RKO (cell line): Measurements from ENCODE around the gene PRKCH.

Source experiments
- DNase-seq: peaks from one replicate; pipeline ENCODE4 v3.0.0-alpha.2; 2016; ENCODE audit warnings: low spot score

PRKCH gene

DNA sequence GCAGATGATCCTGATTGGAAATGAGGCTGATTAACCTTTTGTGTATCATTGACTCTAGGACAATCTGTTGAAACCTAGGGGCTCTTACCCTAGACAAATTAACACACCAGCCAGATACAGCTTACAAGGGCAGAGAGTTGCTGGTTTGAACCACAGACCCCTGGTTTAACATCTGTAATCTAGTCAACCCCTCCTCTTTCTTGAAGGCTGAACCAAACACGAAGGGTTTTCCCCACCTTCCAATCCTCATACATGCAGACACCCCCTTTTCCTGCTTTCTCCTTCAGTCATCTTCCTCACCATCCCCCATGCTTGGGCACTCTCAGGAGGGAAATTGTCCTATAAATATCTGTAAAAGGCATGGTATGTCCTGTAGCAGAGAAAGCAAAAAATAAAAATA is 247.9 kb downstream of the PRKCH start:
- no peak for DNase-seq

DNA sequence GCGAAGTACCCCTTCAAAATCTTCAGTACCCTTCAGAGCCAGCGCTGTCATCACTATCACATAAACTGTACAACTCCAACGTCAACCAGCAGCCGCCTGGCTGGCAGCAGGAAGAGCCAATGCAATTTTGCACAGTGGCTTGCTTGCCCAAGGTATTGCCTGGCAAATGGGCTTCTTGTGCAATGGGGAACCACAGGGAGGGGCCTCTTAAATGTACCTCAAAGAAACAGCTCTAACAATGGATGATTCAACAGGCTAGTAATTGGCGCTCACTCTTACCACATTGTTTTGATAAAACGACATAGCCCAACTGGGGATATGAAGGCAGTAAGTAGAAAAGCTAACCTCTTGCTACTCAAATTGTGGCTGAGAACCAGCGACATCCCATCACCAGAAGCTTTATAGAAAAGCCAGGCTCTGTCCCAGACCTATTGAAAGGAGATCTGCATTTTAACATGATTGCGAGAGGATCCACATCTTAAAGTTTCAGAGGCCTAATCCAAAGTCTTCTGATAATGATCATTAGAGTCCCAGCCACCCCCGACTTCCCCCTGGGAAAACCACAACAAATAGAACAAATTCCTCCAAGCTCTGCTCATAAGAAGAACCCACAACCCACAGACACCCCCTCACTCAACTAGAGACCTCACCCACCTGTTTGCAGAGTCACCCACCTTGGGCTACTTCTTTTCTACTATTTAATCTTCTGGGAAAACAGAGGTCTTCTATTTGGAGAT is 248.6 kb downstream of the PRKCH start:
- no peak for DNase-seq

DNA sequence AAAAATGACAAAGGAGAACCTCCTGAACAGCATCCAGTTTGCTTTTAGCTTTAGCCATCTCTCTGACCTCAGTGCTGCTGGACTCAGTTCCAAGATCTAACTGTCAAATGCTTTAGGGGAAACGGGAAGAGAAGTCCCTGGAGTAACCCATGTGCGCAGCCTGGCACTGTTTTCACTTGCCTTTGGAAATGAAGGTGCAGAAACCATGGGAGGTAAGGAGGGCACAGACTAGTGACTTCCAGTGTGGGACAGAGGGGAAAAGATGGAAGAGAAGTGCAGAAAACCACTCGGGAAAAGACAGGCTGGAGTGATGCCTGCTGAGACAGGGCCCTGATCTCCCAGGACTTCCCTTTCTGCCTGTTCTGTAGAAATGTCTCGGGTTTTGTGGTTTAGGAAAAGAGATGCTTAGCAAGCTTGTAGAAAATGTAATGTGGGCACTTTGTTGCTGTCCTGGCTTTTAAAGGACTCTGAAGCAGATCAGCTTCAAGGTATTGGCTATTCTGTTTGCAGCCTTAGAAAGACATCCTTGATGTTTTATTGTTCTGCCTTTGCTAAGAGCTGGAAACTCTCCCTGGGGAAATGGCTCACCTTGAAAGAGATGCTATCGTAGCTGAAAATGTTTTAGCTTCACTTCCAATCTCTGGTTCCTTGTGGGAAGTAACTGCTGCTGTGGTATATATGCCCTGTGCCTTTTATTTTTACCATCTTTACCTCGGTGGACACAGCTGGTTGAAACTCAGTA is 249.3 kb downstream of the PRKCH start:
- no peak for DNase-seq

DNA sequence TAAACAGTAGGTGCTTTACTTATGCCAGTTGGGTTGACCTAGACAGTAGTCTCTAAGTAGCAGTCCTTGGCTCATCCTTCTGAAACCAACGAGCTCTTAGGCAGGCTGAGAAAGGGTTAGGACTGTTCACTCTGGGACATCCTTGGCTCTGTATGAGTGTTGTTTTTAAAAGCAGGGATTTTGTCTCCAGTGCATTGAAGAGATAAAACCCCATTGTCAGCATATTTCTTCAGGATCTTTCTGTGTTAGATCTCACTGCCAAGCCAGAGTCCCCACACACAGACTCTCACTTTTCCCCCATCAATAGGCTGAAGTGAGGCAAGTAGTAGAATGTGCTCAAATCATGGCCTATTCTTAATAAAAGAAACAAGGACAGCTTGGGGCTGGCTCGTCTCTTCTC is 250.5 kb downstream of the PRKCH start:
- DNase-seq: no peak

DNA sequence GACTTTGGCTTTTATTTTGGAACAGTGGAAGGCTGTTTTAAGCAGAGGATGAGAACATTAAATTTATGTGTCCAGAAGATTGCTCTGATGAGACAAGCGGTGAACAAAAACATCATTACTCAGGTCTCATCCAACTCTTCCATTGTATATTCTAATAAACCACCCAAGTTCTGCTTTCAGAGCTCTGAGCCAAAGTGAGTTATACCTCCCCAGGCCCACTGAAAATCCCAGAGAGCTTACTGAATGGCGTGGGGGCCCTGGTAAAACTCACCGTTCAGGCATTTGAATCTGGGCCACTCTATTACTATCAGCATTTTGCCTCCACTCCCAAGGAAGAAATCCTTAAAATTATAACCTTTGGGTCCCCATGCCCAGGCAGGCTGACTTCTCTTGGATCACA is 251.9 kb downstream of the PRKCH start:
- no peak for DNase-seq

DNA sequence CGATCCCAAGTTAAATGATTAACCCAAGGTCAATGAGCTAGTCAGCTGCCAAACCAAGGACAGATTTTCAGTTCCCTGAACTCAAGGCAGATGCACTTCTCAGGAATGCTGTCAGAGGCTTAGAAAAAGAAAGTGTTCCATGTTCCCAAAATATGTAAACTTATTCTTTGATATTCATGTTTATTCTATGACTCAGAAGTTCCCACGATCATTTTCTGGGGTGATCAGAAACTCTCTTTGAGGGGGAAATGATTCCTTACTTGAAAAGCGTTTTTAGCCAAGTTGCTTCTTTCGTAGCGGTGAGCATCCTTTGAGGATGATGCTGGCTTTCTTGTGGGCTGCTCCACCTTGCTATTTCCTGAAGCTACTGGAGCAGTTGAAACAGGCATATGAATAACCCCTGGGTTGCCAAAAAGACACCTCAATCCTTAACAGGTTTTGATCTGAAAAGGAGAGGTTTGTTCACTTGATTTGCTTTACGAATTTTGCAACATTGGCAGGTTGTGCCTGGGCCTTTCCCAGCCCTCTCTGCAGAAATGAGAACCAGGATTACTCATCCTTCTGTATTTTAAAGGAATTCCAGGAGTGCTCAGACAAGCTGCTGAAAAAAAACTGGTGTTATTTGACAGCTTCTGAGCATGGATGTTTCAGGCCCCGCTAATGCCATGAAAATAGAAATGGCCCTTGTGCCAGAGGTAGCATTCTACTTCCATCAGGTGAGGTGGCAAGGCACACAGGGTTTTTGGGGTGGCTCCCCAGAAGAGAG is 252.6 kb downstream of the PRKCH start:
- DNase-seq: no peak

DNA sequence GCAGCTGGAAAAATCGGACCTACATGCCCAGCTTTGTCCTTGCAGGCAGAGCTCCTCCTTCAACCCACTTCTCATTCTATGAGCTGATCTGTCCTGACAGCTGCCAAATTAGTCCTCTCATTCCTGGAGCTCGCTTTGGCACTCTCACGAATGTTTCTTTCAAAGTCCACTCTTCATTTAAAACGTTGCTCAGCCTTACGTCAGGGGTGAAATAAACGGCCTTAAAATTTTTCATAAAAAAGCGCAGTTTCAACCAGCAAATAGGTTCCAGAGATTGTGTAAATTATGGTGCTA is 253.1 kb downstream of the PRKCH start:
- no peak for DNase-seq

DNA sequence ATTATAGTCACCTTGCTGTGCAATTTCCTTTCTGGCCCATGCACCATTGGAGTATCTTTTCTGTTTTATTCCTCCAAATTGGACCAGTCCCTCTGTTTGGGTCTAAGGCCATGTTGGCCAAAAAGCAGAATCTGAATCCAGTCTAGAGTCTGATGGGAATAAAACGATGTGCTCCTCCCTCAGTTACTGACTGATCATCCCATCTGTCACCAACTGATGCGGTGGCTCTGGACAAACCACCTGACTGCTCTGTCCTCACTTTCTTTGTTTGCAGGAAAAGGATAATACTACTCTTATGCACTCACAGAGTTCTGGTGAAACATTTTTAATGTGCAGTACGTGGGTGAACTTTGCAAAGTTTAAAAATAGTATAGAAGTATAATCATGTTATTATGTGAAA is 253.7 kb downstream of the PRKCH start:
- DNase-seq: no peak

DNA sequence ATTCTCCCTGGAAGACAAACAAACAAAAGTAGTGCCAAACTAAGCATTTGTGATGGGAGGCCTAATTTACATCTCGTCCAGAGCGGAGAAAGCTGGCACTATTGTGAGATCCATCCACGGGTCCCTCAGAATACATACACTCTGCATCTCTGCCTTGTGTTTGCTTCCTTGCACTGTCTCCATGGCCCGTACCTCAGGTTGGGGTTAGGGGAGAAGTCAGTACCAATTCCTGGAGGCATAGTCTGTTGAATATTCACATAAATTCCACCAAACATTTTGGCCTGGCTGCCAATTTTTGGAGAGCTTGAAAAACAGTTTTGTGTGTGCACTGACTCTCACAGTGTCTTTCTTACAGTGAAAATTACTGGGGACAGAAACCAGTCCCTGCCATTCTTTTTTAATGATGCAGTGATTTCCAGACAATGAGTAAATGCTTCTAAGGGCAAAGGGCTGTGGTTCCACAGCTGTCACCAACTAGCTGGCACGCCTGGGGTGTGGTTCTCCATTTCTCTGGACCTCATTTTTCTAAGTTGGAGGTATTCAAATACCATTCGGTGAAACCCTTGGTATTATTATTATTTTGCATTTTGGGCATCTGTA is 254.3 kb downstream of the PRKCH start:
- DNase-seq: no peak

DNA sequence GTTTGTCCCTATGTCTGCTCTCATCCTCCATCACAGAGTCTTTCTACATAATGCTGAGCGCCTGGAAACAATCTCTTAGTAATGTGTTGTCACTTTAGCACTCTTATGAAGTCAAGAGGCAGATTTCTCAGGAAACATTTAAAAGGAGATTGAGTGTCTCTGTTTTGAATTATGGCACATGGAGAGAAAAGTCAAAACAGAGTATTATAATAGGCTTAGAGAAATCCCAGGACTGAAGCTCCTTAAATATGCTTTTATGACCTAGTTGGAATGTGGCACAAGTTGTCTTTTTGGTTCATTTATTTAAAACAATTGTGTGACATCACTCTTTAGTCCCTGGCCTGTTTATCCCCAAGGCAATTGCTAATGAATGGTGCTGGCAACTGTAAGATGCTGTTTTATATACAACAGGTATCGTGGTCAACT is 256.1 kb downstream of the PRKCH start:
- no peak for DNase-seq

DNA sequence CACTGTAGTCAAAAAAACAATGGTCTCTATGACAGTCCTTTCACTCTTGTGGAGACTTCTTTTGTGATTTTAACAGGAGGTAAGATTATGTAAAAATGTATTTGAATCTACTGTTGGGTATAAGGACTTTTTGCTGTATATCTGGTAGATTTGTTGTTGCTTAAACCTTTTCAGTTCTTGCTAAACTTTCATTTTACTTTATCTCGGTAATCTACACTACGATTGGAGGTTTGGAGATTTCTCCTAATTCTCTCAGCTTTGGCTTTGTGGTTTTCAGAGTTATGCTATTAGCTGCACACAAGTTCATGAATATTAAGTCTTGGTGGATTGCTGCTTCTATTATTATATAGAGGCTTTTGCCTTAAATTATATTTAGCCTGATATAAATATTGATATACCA is 257.4 kb downstream of the PRKCH start:
- DNase-seq: no peak

DNA sequence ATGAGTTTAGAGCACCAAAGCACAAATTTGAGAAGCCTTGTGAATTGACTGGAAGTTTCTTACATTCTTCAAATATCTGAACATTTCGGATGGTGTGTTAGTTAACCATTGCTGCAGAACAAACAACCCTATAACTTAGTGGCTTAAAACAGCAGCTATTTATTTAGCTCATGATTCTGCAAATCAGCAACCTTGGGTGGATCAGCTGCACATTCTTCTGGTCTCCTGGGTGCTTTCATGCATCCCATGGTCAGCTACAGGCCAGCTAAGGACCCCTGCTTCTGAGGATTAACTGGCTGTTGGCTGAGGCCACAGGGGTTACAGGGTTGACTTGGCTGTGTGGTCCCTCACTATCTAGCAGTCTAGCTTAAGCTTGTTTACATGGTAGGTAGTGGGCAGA is 260.0 kb downstream of the PRKCH start:
- DNase-seq: no peak

DNA sequence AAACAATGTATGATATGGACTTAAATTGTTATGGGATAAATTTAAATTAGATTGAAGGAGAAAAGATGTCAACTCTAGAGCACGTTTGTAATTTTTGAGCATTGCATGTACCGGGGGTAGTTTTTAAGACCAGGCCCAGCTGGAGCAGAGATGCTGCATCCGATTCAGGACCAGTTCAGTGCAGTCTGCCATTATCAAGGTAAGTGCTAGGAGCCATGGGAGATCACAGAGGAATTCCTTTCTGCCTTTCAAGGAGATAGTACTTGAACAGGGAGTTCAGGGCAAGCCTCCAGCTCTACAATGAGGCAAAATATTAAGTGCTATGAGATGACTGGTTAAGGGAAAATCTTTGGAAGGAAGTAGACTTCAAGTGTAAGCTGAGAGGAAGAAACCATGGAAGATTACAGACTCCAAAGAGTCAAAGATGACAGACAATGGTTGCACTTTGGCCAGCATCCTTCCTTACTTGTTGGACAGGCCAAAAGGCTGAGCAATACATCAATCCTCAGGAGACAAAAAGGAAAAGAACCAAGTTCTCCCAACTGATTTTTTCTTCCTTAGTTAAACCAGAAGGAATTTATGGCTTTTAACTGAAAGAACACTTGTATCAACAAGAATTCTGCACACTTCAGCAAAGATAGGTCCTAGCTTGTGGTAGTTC is 260.7 kb downstream of the PRKCH start:
- DNase-seq: no peak

DNA sequence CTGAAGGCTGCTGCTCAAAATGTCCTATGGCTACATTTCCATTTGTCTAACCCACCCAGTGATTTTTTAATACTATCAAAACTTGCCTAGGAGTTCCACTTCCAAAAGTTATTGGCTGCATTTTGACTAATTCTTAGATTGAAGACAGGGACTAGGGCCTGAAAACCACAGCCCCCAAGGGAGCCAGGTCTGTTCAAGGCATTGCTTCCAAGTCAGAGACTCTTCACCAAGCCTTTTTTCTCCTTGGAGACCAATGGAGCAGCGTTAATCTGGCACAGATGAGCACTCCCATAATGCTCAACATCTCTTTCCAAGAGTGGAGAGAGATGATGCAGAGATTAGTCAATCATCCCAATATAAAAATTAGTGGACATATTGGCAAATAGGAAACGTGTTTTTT is 261.4 kb downstream of the PRKCH start:
- no peak for DNase-seq

DNA sequence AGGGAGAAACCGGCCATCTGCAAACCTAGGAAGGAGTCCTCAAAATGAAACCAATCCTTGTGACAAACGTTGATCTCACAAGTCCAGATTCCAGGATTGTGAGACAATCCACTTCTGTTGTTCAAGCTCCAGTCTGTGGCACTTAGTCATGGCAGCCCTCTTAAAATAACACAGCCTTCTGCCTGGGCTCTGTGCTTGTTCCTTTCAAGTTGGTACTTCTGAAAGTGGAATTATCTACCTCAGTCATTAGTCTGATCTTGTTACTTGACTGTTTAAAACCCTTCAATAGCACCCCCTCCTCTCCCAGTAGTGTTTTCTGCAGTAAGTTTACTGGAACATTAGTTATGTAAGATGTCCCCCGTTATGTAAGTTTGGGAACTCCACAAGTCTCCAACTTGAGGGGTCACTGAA is 263.0 kb downstream of the PRKCH start:
- peak; percentile 22 for DNase-seq

DNA sequence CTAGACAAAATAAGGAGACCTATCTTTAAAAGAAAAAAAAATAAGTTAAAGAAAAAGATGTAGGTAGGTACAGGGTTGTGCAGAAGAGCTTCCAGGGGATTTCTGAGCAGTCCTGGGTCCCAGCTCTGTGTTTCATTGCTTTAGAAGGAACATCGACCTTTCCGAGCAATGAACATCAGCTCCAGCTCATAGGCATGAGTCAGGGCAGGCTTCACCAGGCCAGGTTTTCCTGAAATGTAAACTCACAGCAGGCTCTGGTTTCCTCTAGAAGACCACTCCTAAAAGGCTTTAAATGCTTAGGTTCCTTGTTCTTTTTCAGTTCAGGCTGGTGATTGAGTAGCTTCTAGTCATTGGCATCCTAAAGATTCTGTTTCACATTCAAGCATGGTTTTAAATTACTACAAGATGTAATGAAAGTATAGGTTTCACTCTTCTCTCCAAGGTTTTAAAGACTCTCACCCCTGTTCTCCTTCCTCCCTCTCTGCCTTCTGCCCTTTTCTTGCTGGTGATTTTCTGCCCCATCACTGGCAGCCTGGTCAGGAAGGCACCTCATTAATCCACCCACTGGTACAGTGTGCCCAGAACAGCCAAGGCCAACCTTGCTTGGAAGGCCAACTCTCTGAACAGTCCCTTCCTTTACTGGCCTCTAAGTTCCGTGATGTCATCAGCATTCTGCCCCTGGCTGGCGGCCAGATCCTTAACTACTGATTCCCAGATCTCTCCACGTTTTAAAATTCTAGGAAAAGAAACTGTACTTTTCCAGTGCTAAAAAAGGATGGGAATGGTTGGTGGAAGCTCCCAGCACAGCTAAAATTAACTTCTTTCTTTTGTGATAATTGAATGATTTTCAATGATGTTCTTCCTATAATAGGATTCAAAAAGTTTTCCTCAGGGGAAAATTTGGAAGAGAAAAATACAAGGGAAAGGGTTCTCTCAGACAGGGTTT is 264.5 kb downstream of the PRKCH start:
- no peak for DNase-seq

DNA sequence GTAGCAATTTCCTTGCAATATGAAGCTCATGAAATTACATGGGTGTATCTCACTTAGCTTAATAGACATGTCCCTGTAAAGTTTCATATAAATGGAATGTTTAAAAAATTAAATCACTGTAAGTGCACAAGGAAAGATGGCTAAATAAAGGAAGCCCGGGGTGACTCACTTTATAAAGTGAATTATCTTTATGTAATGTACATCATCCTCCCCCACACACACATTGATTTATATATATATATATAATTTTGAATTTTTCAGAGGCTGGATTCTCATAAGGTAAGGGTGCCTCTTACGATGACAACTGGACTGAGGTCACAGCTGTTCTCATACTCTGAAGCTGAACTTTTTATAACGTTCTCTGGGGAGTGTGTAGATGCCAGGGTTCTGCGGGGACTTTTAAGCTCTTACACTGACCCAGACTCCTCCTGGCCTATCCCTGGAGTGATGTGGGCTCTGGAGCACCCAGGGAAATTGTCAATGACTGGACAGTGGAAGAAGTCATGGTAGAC is 265.2 kb downstream of the PRKCH start:
- no peak for DNase-seq

DNA sequence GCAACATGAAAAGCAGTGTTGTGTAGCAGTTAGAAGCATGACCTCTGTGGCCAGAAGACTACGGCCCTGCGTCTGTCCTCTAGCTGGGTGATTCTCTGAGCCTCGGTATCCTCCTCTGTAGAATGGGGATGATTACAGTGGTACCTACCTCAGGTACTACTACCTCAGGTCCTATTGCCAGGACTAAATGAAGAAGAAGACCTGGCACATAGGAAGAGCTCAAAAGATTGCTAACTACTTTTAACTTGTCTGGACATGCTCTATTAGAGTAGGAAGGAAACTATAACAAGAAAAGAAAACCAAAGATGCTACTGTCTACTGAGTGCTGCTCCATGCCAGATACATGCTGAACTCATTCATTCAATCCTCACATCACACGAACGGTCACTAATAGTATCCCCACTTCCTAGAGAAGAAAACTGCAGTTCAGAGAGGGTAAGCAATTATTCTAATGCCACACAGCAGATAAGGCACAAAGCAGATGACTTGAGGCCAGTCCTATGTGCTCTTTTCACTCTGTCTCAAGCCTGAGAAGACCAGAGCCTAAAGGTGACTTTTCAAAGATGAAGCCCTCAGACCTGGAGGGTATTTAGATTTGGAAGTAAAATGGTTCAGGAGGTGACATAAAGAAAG is 265.8 kb downstream of the PRKCH start:
- no peak for DNase-seq

DNA sequence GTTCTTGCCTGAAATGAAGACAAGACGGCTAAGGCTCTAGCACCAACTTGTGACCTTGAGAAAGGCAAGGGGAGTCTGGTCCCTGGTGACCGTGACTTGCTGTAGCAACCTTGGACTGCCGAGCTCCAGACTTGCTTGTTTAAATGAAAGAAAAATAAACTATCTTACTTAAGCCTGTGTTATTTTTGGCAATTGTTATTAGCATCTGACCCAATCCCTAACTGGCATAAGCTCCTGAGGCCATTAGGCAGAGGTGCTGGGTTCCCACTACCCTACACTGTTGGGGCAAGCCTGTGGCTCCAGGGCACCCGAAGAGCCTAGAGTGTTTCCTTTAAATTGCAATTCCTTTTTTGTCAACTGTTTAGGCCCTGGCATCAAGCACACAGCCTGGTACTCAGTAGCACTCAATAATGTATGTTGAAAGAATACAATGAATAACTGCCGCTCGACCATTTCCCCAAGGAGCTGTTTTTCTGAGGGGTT is 267.1 kb downstream of the PRKCH start:
- DNase-seq: no peak
